ENCODE results near the gene HSPA14. TPM values are rescaled to one million over a fixed set of nuclear protein-coding genes. Genes with fewer than 3 reads are reported as not detected.

The HSPA14 gene
- total and polyA plus RNA-seq, 8 donors, result 6.6 to 23.8 (median 19.3) TPM

GRCh38 chr10:14876764-14877163 is 38.7 kb downstream of the HSPA14 start:
- ATAC-seq (no peak), DNase-seq (no peak)
- Histone ChIP-seq H3K4me3 (no peak overlapping the region), H3K4me1 (peaks cover 11 to 29% of the 10 kb centered on the region in 2 donors), H3K9me3 (no peaks in the 10 kb centered on the region), H3K27ac (peak overlapping the region in 1 of 2 donors; percentile 28), H3K36me3 (no peaks in the 10 kb centered on the region), H3K27me3 (no peaks in the 10 kb centered on the region)
- intact Hi-C loops (cut with DNase I), result no loop called here
- TF ChIP-seq CTCF (IDR thresholded peaks at IDR 0.05), result no peak

GRCh38 chr10:14878266-14879123 is 40.4 kb downstream of the HSPA14 start, which contains the start of gene SUV39H2:
TSS of gene SUV39H2 (plus strand) at chr10:14878866. CDS start at chr10:14878889, 23 bp downstream.
- Histone ChIP-seq H3K36me3 (no peaks in the 10 kb centered on the region), H3K27ac (peak within 1 kb of the TSS; percentile 94 to 96), H3K27me3 (no peaks in the 10 kb centered on the region), H3K9me3 (no peaks in the 10 kb centered on the region), H3K4me1 (peaks cover 11 to 29% of the 10 kb centered on the region in 2 donors), H3K4me3 (peak within 1 kb of the TSS; percentile 90 to 92)
- peak; percentile 95 for ATAC-seq
- intact Hi-C loops (cut with DNase I), result no loop called here
- TF ChIP-seq CTCF (IDR thresholded peaks at IDR 0.05), result no peak
- DNase-seq, result peak; percentile 95 to 99 (median 97)

GRCh38 chr10:14879124-14879927 is 41.2 kb downstream of the HSPA14 start:
- H3K4me1 ChIP-seq, result peaks cover 11 to 29% of the 10 kb centered on the region in 2 donors
- no peak for TF ChIP-seq CTCF (IDR thresholded peaks at IDR 0.05)
- no peaks in the 10 kb centered on the region for H3K27me3 ChIP-seq
- peak overlapping the region; percentile 94 to 96 for H3K27ac ChIP-seq
- DNase-seq (peak in 3 of 4 donors; percentile 34 to 47 (median 36)), ATAC-seq (peak; percentile 1)
- H3K9me3 ChIP-seq, result no peaks in the 10 kb centered on the region
- peak overlapping the region; percentile 90 to 92 for H3K4me3 ChIP-seq
- H3K36me3 ChIP-seq, result no peaks in the 10 kb centered on the region
- intact Hi-C loops (cut with DNase I), result no loop called here

- intact Hi-C loops (cut with DNase I), result no loop called here
Observed at GRCh38 chr10:14879928-14880193, 41.8 kb downstream of the HSPA14 start.

More at GRCh38 chr10:14879928-14880193, 41.8 kb downstream of the HSPA14 start:
- Histone ChIP-seq H3K9me3 (no peaks in the 10 kb centered on the region), H3K27ac (no peak overlapping the region), H3K4me1 (peaks cover 11 to 29% of the 10 kb centered on the region in 2 donors), H3K27me3 (no peaks in the 10 kb centered on the region), H3K36me3 (no peaks in the 10 kb centered on the region), H3K4me3 (peak overlapping the region; percentile 90 to 92)
- TF ChIP-seq CTCF (IDR thresholded peaks at IDR 0.05), result no peak
- ATAC-seq (no peak), DNase-seq (peak in 1 of 4 donors; percentile 2)
